D721Med (cell line): ENCODE data around the gene SLC25A51.

Experiments used
- DNase-seq: peaks from one replicate; pipeline ENCODE4 v3.0.0; 2011; ENCODE audit warnings: low spot score; ENCODE audit not compliant: insufficient read length
- FAIRE-seq: peaks from 2 replicates; lab custom pipeline; 2011; peaks lifted over from hg19 to GRCh38; lab: Jason Lieb, UNC
- CTCF ChIP-seq: IDR thresholded peaks from 2 replicates; pipeline ENCODE4 v1.5.1; 2012; ENCODE audit warnings: mild to moderate bottlenecking, control low read depth; ENCODE audit not compliant: insufficient read depth; ENCODE audit errors: missing control alignments

Gene SLC25A51

GRCh38 chr9:37943345-37944265 lies 39.7 kb upstream of the SLC25A51 start:
- no peak for FAIRE-seq
- TF ChIP-seq CTCF: no peak
- DNase-seq: no peak

- DNase-seq: no peak
- no peak for FAIRE-seq
Measured at GRCh38 chr9:37942621-37943344, 38.9 kb upstream of the SLC25A51 start.

GRCh38 chr9:37941253-37941652 lies 37.3 kb upstream of the SLC25A51 start:
- no peak for DNase-seq

More at GRCh38 chr9:37942621-37943344, 38.9 kb upstream of the SLC25A51 start:
- TF ChIP-seq CTCF: no peak

GRCh38 chr9:37939575-37940095 lies 35.7 kb upstream of the SLC25A51 start:
- DNase-seq (no peak), FAIRE-seq (no peak)
- no peak for TF ChIP-seq CTCF

More at GRCh38 chr9:37941253-37941652, 37.3 kb upstream of the SLC25A51 start:
- TF ChIP-seq CTCF: no peak
- FAIRE-seq: no peak

- no peak for TF ChIP-seq CTCF
- DNase-seq (no peak), FAIRE-seq (no peak)
Measured at GRCh38 chr9:37938121-37938891, 34.4 kb upstream of the SLC25A51 start.

- FAIRE-seq: no peak
- no peak for TF ChIP-seq CTCF
- no peak for DNase-seq
Measured at GRCh38 chr9:37937366-37937765, 33.4 kb upstream of the SLC25A51 start.
